IMR-90 (cell line): ENCODE results near the gene APLN. TPM values are rescaled to one million over a fixed set of nuclear protein-coding genes. Genes with fewer than 3 reads are reported as not detected.

Experiments
- ATAC-seq: fragments of 200-7000 bp; cut with Tn5 transposase; 2 replicates; pipeline ENCODE4 v1.9.1; 2020; ENCODE audit warnings: low read depth, mild to moderate bottlenecking, moderate library complexity
- BruUV-seq: library from RNA; stranded (reverse); fragments of 400-500 nt; replicated peaks from 2 replicates; lab custom pipeline; 2021; lab: Mats Ljungman, UMichigan
- CTCF ChIA-PET: fragments of 300-600 bp; formaldehyde crosslinking; extraction: SDS; loops from one replicate; lab custom pipeline; 2021; ENCODE audit warnings: antibody characterized with exemption; lab: Yijun Ruan, JAX
- POLR2A ChIA-PET: fragments of 300-600 bp; sonication (Branson Sonifier 250); formaldehyde crosslinking; loops from one replicate; lab custom pipeline; 2022; ENCODE audit warnings: antibody characterized with exemption; ENCODE audit not compliant: unreplicated experiment; lab: Charles Lee
- DNase-seq: peaks from one replicate; pipeline ENCODE4 v3.0.0; 2013
- H2AFZ ChIP-seq: replicated peaks from 2 replicates; pipeline ENCODE3; 2013; ENCODE audit warnings: low read length, mild to moderate bottlenecking; ENCODE audit not compliant: poor library complexity
- H2AK5ac ChIP-seq: 2 replicates; pipeline ENCODE4 v1.6.1; 2013; ENCODE audit warnings: low read depth, low read length, inconsistent platforms
- H2AK9ac ChIP-seq: replicated peaks from 2 replicates; pipeline ENCODE3; 2013; ENCODE audit warnings: mild to moderate bottlenecking, low read depth, low read length, moderate library complexity; ENCODE audit not compliant: poor library complexity
- H2BK120ac ChIP-seq: 2 replicates; pipeline ENCODE4 v1.6.1; 2013; ENCODE audit warnings: low read depth, low read length, inconsistent platforms
- H2BK15ac ChIP-seq: 3 replicates; pipeline ENCODE4 v1.6.1; 2013; ENCODE audit warnings: low read depth, low read length, inconsistent platforms
- H2BK20ac ChIP-seq: 2 replicates; pipeline ENCODE4 v1.6.1; 2013; ENCODE audit warnings: low read depth, mild to moderate bottlenecking, inconsistent platforms, low read length, moderate library complexity
- H2BK5ac ChIP-seq: 2 replicates; pipeline ENCODE4 v1.6.1; 2013; ENCODE audit warnings: mild to moderate bottlenecking, low read depth, low read length, inconsistent platforms; ENCODE audit not compliant: poor library complexity, severe bottlenecking
- H3K14ac ChIP-seq: replicated peaks from 2 replicates; pipeline ENCODE4 v1.6.1; 2013; ENCODE audit warnings: low read depth, low read length, inconsistent platforms
- H3K18ac ChIP-seq: 2 replicates; pipeline ENCODE4 v1.6.1; 2013; ENCODE audit warnings: low read depth, low read length, control low read depth
- H3K23ac ChIP-seq: 2 replicates; pipeline ENCODE4 v1.6.1; 2013; ENCODE audit warnings: low read depth, low read length, inconsistent platforms
- H3K27ac ChIP-seq: 2 replicates; pipeline ENCODE4 v1.5.1; 2013; ENCODE audit warnings: mild to moderate bottlenecking, control low read depth, low read length; ENCODE audit not compliant: insufficient read depth
- H3K27me3 ChIP-seq: 2 replicates; pipeline ENCODE4 v1.6.1; 2013; ENCODE audit warnings: low read length; ENCODE audit not compliant: control insufficient read depth, insufficient read depth
- H3K36me3 ChIP-seq: 2 replicates; pipeline ENCODE4 v1.6.1; 2013; ENCODE audit warnings: low read length, mixed read lengths; ENCODE audit not compliant: control insufficient read depth, insufficient read depth
- H3K4ac ChIP-seq: 2 replicates; pipeline ENCODE4 v1.6.1; 2013; ENCODE audit warnings: low read depth, low read length, inconsistent platforms
- H3K4me1 ChIP-seq: 2 replicates; pipeline ENCODE4 v1.6.1; 2013; ENCODE audit warnings: low read length, mixed read lengths; ENCODE audit not compliant: control insufficient read depth, insufficient read depth
- H3K4me2 ChIP-seq: 2 replicates; pipeline ENCODE4 v1.6.1; 2013; ENCODE audit warnings: low read depth, mild to moderate bottlenecking, control low read depth, low read length, moderate library complexity
- H3K4me3 ChIP-seq: 2 replicates; pipeline ENCODE4 v1.5.1; 2013; ENCODE audit warnings: low read depth, mild to moderate bottlenecking, control low read depth, low read length, moderate library complexity; ENCODE audit not compliant: insufficient read depth
- H3K56ac ChIP-seq: 2 replicates; pipeline ENCODE4 v1.6.1; 2013; ENCODE audit warnings: low read length, inconsistent platforms; ENCODE audit not compliant: insufficient read depth; ENCODE audit errors: extremely low read depth
- H3K79me1 ChIP-seq, 2 experiments: 2 replicates each; pipeline ENCODE4 v1.6.1; 2013; ENCODE audit warnings: low read length in 2 of 2, inconsistent platforms in 1 of 2, low read depth in 1 of 2
- H3K9ac ChIP-seq: 2 replicates; pipeline ENCODE4 v1.6.1; 2013; ENCODE audit warnings: low read depth, low read length, control low read depth
- H3K9me1 ChIP-seq: 2 replicates; pipeline ENCODE4 v1.6.1; 2013; ENCODE audit warnings: low read length, inconsistent platforms; ENCODE audit not compliant: insufficient read depth
- H3K9me3 ChIP-seq: 2 replicates; pipeline ENCODE4 v1.6.1; 2013; ENCODE audit warnings: low read length; ENCODE audit not compliant: control insufficient read depth, insufficient read depth
- H4K20me1 ChIP-seq: 2 replicates; pipeline ENCODE4 v1.6.1; 2013; ENCODE audit warnings: low read length, inconsistent platforms; ENCODE audit not compliant: insufficient read depth
- H4K5ac ChIP-seq: 2 replicates; pipeline ENCODE4 v1.6.1; 2013; ENCODE audit warnings: mild to moderate bottlenecking, low read depth, low read length, control low read depth
- H4K8ac ChIP-seq, 2 experiments: 2 replicates each; pipeline ENCODE4 v1.6.1; 2013; ENCODE audit warnings: low read depth in 2 of 2, low read length in 2 of 2, control low read depth in 1 of 2, inconsistent platforms in 1 of 2
- H4K91ac ChIP-seq: 2 replicates; pipeline ENCODE4 v1.6.1; 2013; ENCODE audit warnings: low read depth, low read length, inconsistent platforms; ENCODE audit not compliant: insufficient read depth
- BHLHE40 ChIP-seq: fragments of 150-350 bp; IDR thresholded peaks from 2 replicates; pipeline ENCODE4 v1.6.1; 2016; ENCODE audit warnings: mild to moderate bottlenecking, low read depth, low read length
- CHD1 ChIP-seq: IDR thresholded peaks from 2 replicates; pipeline ENCODE4 v1.6.1; 2012; ENCODE audit warnings: low read depth, low read length, improper control_type of control experiment
- CTCF ChIP-seq: conservative IDR thresholded peaks from 2 replicates; pipeline ENCODE4 v1.5.1; 2012; ENCODE audit warnings: mild to moderate bottlenecking, low read depth, low read length, improper control_type of control experiment
- ELK1 ChIP-seq: fragments of 150-350 bp; IDR thresholded peaks from 2 replicates; pipeline ENCODE4 v1.6.1; 2016; ENCODE audit warnings: low read depth, mild to moderate bottlenecking, low read length, moderate library complexity, borderline replicate concordance
- FOS ChIP-seq: fragments of 150-350 bp; IDR thresholded peaks from 2 replicates; pipeline ENCODE4 v1.6.1; 2016; ENCODE audit warnings: low read depth, low read length
- MAFK ChIP-seq: IDR thresholded peaks from 2 replicates; pipeline ENCODE4 v1.6.1; 2012; ENCODE audit warnings: low read depth, low read length, improper control_type of control experiment
- MAZ ChIP-seq: IDR thresholded peaks from 2 replicates; pipeline ENCODE4 v1.6.1; 2012; ENCODE audit warnings: low read depth, mild to moderate bottlenecking, low read length, improper control_type of control experiment, moderate library complexity, borderline replicate concordance
- MXI1 ChIP-seq: IDR thresholded peaks from 2 replicates; pipeline ENCODE4 v1.6.1; 2012; ENCODE audit warnings: low read depth, mild to moderate bottlenecking, low read length, moderate library complexity, borderline replicate concordance
- NFE2L2 ChIP-seq: fragments of 150-350 bp; IDR thresholded peaks from 2 replicates; pipeline ENCODE4 v1.6.1; 2016; ENCODE audit warnings: low read depth, mild to moderate bottlenecking, low read length
- POLR2A ChIP-seq: IDR thresholded peaks from 2 replicates; pipeline ENCODE4 v1.6.1; 2012; ENCODE audit warnings: mild to moderate bottlenecking, low read depth, low read length
- RAD21 ChIP-seq: IDR thresholded peaks from 2 replicates; pipeline ENCODE4 v1.6.1; 2012; ENCODE audit warnings: low read length, improper control_type of control experiment
- RCOR1 ChIP-seq: IDR thresholded peaks from 2 replicates; pipeline ENCODE4 v1.6.1; 2012; ENCODE audit warnings: mild to moderate bottlenecking, low read length, improper control_type of control experiment; ENCODE audit not compliant: insufficient replicate concordance
- RFX5 ChIP-seq: IDR thresholded peaks from 2 replicates; pipeline ENCODE4 v1.8.0; 2012; ENCODE audit warnings: low read depth, mild to moderate bottlenecking, low read length, moderate library complexity
- SMC3 ChIP-seq: fragments of 150-350 bp; IDR thresholded peaks from 2 replicates; pipeline ENCODE4 v1.6.1; 2016; ENCODE audit warnings: low read depth, mild to moderate bottlenecking, antibody characterized with exemption, low read length, moderate library complexity
- WGBS, 2 experiments: methylation state at CpG; one replicate each; pipeline versions ENCODE4 v1.1.5 to v1.1.7; 2013; ENCODE audit warnings: missing lambda C conversion rate in 2 of 2; ENCODE audit not compliant: insufficient read length in 1 of 2; ENCODE audit errors: extremely low coverage in 2 of 2; 5-methylcytosine and 5-hydroxymethylcytosine counted together
- dilution Hi-C: fragments of 300-500 bp; cut with HindIII; formaldehyde crosslinking; loops from one replicate; pipeline ENCODE4 v1.14.3; 2018; ENCODE audit warnings: low sequenced_read_pairs; ENCODE audit not compliant: unreplicated experiment
- in situ Hi-C: fragments of 300-500 bp; cut with MboI; formaldehyde crosslinking; loops from 3 replicates; pipeline ENCODE4 v1.14.3; 2019; ENCODE audit warnings: low sequenced_read_pairs, inconsistent platforms, mixed read lengths
- intact Hi-C: fragments of 100-400 bp; cut with micrococcal nuclease; formaldehyde crosslinking; loops from 2 replicates; pipeline ENCODE4 v1.10.0; 2022
- polyA plus RNA-seq, 3 experiments: library from polyadenylated mRNA; depleted of rRNA; stranded (reverse); fragments of >200 nt; gene quantifications; 2 replicates each; pipeline ENCODE4 v1.2.3, GENCODE V29; 2012; ENCODE audit warnings: low replicate concordance in 1 of 3
- total RNA-seq: library from RNA; depleted of rRNA; stranded (reverse); fragments of >200 nt; gene quantifications from 2 replicates; pipeline ENCODE4 v1.2.3, GENCODE V29; 2012
- TF ChIP-seq, protein P1 (sequence below): fragments of 150-350 bp; IDR thresholded peaks from 2 replicates; pipeline ENCODE4 v1.6.1; 2017; ENCODE audit warnings: mild to moderate bottlenecking, antibody characterized with exemption, low read length, low read depth

Gene APLN
- total and polyA plus RNA-seq, 2 of the 4 experiments (the other 2 are of a cell fraction), result 0.18 to 0.72 TPM

GRCh38 chrX:129695535-129695934 lies 40.8 kb upstream of the APLN start:
- CTCF ChIA-PET, result no interaction called here
- dilution Hi-C loops, result no loop called here
- Histone ChIP-seq H2BK120ac (no peak overlapping the region), H3K18ac (no peak overlapping the region), H3K56ac (no peak overlapping the region), H3K4me2 (no peak overlapping the region), H4K20me1 (no peaks in the 10 kb centered on the region), H3K23ac (no peak overlapping the region), H3K9ac (no peak overlapping the region), H3K4ac (no peak overlapping the region), H3K9me3 (no peaks in the 10 kb centered on the region), H3K36me3 (no peaks in the 10 kb centered on the region), H3K4me3 (no peak overlapping the region), H3K27me3 (peaks cover 20% of the 10 kb centered on the region), H3K79me1 (no peaks in the 10 kb centered on the region), H3K27ac (no peak overlapping the region), H4K91ac (no peak overlapping the region), H2BK20ac (no peak overlapping the region), H3K9me1 (peaks cover 4% of the 10 kb centered on the region; the same call in 1 of the 2 replicates), H2AFZ (no peak overlapping the region), H2AK5ac (no peak overlapping the region), H4K8ac (no peak overlapping the region), H2BK15ac (no peak overlapping the region), H3K4me1 (no peaks in the 10 kb centered on the region), H2BK5ac (no peak overlapping the region), H4K5ac (no peak overlapping the region), H2AK9ac (no peak overlapping the region), H3K14ac (no peak overlapping the region)
- TF ChIP-seq RFX5 (no peak), FOS (no peak), RAD21 (no peak), CHD1 (no peak), ELK1 (no peak), MAFK (no peak), RCOR1 (no peak), POLR2A (no peak), NFE2L2 (no peak), CTCF (no peak), BHLHE40 (no peak), SMC3 (no peak), MXI1 (no peak), MAZ (no peak)
- TF ChIP-seq, protein P1, sequence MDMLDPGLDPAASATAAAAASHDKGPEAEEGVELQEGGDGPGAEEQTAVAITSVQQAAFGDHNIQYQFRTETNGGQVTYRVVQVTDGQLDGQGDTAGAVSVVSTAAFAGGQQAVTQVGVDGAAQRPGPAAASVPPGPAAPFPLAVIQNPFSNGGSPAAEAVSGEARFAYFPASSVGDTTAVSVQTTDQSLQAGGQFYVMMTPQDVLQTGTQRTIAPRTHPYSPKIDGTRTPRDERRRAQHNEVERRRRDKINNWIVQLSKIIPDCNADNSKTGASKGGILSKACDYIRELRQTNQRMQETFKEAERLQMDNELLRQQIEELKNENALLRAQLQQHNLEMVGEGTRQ, result no peak
- WGBS, 2 experiments, result 62% methylated on average over 3 of the region's 6 CpGs; no CpG with 5 or more reads in 1 of the 2 experiments
- intact Hi-C loops, result no loop called here
- in situ Hi-C loops, result no loop called here
- ATAC-seq (no peak), DNase-seq (no peak)
- POLR2A ChIA-PET, result interaction anchor here (0.9 kb wide), 1 partner anchor 10 kb away, joined by 4 read pairs; no protein-coding TSS in a partner anchor
- no TSS peak for BruUV-seq
